Measurements from ENCODE around the gene DGAT2L6.

DGAT2L6 gene

GRCh38 chrX:70176938-70177533 lies at the start of gene DGAT2L6:
TSS of gene DGAT2L6 (plus strand) at chrX:70177483. CDS start at chrX:70177583, 100 bp downstream.
- DNase-seq (ENCODE audit: low read depth, low spot score): no peak
- no peak for TF ChIP-seq CTCF (IDR thresholded peaks at IDR 0.05; ENCODE audit: low read depth, low read length)
- in situ Hi-C loops (cut with HindIII; ENCODE audit: low sequenced_read_pairs): no loop called here
- H3K4me3 ChIP-seq (ENCODE audit: low read depth, low read length): no peak within 1 kb of the TSS

- TF ChIP-seq CTCF (IDR thresholded peaks at IDR 0.05; ENCODE audit: low read depth, low read length): no peak
- H3K4me3 ChIP-seq (ENCODE audit: low read depth, low read length): no peak overlapping the region
- DNase-seq (ENCODE audit: low read depth, low spot score): no peak
- in situ Hi-C loops (cut with HindIII; ENCODE audit: low sequenced_read_pairs): no loop called here
Observed at GRCh38 chrX:70128071-70128470, 49.2 kb upstream of the DGAT2L6 start.

GRCh38 chrX:70129816-70130215 lies 47.5 kb upstream of the DGAT2L6 start:
- in situ Hi-C loops (cut with HindIII; ENCODE audit: low sequenced_read_pairs): no loop called here
- no peak for TF ChIP-seq CTCF (IDR thresholded peaks at IDR 0.05; ENCODE audit: low read depth, low read length)
- no peak for DNase-seq (ENCODE audit: low read depth, low spot score)
- H3K4me3 ChIP-seq (ENCODE audit: low read depth, low read length): no peak overlapping the region

- DNase-seq (ENCODE audit: low read depth, low spot score): no peak
- H3K4me3 ChIP-seq (ENCODE audit: low read depth, low read length): no peak overlapping the region
- no peak for TF ChIP-seq CTCF (IDR thresholded peaks at IDR 0.05; ENCODE audit: low read depth, low read length)
- in situ Hi-C loops (cut with HindIII; ENCODE audit: low sequenced_read_pairs): no loop called here
Observed at GRCh38 chrX:70132224-70132623, 45.1 kb upstream of the DGAT2L6 start.

GRCh38 chrX:70132877-70133302 lies 44.4 kb upstream of the DGAT2L6 start:
- DNase-seq (ENCODE audit: low read depth, low spot score): no peak
- peak overlapping the region; percentile 79 for H3K4me3 ChIP-seq (ENCODE audit: low read depth, low read length)
- TF ChIP-seq CTCF (IDR thresholded peaks at IDR 0.05; ENCODE audit: low read depth, low read length): no peak
- in situ Hi-C loops (cut with HindIII; ENCODE audit: low sequenced_read_pairs): no loop called here

GRCh38 chrX:70133303-70134115 lies 43.8 kb upstream of the DGAT2L6 start, which contains the start of gene IGBP1:
TSS of gene IGBP1 (plus strand) at chrX:70133447. CDS start at chrX:70133948, 501 bp downstream.
- peak within 1 kb of the TSS; percentile 79 for H3K4me3 ChIP-seq (ENCODE audit: low read depth, low read length)
- DNase-seq (ENCODE audit: low read depth, low spot score): peak; percentile 84
- in situ Hi-C loops (cut with HindIII; ENCODE audit: low sequenced_read_pairs): no loop called here
- TF ChIP-seq CTCF (IDR thresholded peaks at IDR 0.05; ENCODE audit: low read depth, low read length): peak; percentile 56

Measured in astrocyte of the spinal cord (primary cell).